ENCODE results near the gene CLSTN2. TPM values are rescaled to one million over a fixed set of nuclear protein-coding genes. Genes with fewer than 3 reads are reported as not detected.

CLSTN2 gene
- total RNA-seq, 2 donors from 2014 or later, result 3.5 to 60.3 TPM

DNA sequence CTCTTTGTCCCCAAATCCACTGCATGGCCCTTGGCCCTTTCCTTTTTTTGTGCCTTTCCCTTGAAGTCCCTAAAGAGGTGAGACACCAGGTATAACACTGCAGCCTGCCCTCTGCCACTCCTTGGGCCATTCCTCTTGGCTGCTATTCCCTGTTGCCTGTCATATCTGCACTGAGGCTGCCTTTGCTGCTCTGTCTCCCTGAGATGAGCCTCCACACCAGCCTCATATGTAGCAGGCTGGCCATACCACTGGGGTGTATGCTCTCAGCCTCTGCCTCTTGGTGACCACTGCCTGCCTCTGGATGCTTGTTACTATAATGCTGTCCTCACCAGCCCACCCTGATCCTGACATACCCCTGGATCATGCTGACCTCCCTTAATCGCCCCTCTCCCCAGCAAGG is 252.0 kb downstream of the CLSTN2 start:
- intact Hi-C loops (cut with DNase I), result no loop called here
- peaks cover 5% of the 10 kb centered on the region for H3K4me1 ChIP-seq (replicated peaks)
- no peaks in the 10 kb centered on the region for H3K27me3 ChIP-seq (replicated peaks; ENCODE audit: insufficient read depth)
- WGBS, result 91% methylated on average over 1 of the region's 1 CpG
- no peak overlapping the region for H3K27ac ChIP-seq
- H3K9me3 ChIP-seq, result no peaks in the 10 kb centered on the region
- no peak overlapping the region for H3K4me3 ChIP-seq
- no peak for DNase-seq (ENCODE audit: low spot score)
- H3K36me3 ChIP-seq, result no peaks in the 10 kb centered on the region
- TF ChIP-seq CTCF (IDR thresholded peaks at IDR 0.05) (no peak), POLR2A (IDR thresholded peaks at IDR 0.05) (no peak), POLR2AphosphoS5 (IDR thresholded peaks at IDR 0.05) (no peak)

DNA sequence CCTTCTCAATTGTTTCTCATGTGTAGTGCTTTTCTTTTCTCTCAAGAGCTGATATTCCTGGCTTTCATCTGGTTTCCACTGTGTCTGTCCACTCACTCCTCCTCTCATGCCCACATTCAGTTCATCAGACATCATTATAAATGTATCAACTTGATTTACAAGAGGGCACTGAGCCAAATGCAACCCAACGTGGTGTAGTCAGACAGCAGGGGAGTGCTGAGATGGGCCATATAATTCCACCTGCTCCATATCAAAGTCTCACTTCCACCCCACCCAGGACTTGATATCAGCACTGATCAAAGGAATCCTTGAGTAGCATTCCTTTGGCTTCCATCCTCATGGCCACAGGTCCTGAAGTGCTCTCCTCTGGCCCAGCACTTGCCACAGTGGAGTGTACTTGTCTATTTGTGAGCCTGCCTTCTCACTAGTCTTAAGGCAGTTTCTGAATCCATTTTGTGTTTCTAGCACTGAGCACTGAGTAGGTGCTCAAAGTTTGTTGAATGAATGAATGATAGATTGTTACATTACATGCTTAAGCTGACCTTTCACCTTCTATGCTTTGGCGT is 252.8 kb downstream of the CLSTN2 start:
- TF ChIP-seq POLR2AphosphoS5 (IDR thresholded peaks at IDR 0.05) (no peak), CTCF (IDR thresholded peaks at IDR 0.05) (no peak), POLR2A (IDR thresholded peaks at IDR 0.05) (no peak)
- Histone ChIP-seq H3K4me3 (no peak overlapping the region), H3K36me3 (no peaks in the 10 kb centered on the region), H3K4me1 (replicated peaks) (peaks cover 5% of the 10 kb centered on the region), H3K27me3 (replicated peaks; ENCODE audit: insufficient read depth) (no peaks in the 10 kb centered on the region), H3K27ac (no peak overlapping the region), H3K9me3 (no peaks in the 10 kb centered on the region)
- intact Hi-C loops (cut with DNase I), result no loop called here
- WGBS, result 60% methylated on average over 2 of the region's 2 CpGs
- no peak for DNase-seq (ENCODE audit: low spot score)

- Histone ChIP-seq H3K4me3 (no peak overlapping the region), H3K36me3 (no peaks in the 10 kb centered on the region), H3K4me1 (replicated peaks) (peaks cover 5% of the 10 kb centered on the region), H3K27ac (no peak overlapping the region), H3K9me3 (no peaks in the 10 kb centered on the region), H3K27me3 (replicated peaks; ENCODE audit: insufficient read depth) (no peaks in the 10 kb centered on the region)
- no peak for DNase-seq (ENCODE audit: low spot score)
- intact Hi-C loops (cut with DNase I), result no loop called here
- 45% methylated on average over 2 of the region's 2 CpGs for WGBS
- no peak for TF ChIP-seq POLR2AphosphoS5 (IDR thresholded peaks at IDR 0.05)
- no peak for TF ChIP-seq POLR2A (IDR thresholded peaks at IDR 0.05)
- TF ChIP-seq CTCF (IDR thresholded peaks at IDR 0.05), result no peak
These were observed 253.3 kb downstream of the CLSTN2 start for GRCh38 chr3:140188285-140188684.

- no peaks in the 10 kb centered on the region for H3K9me3 ChIP-seq
- no peak overlapping the region for H3K27ac ChIP-seq
- peaks cover 5% of the 10 kb centered on the region for H3K4me1 ChIP-seq (replicated peaks)
- DNase-seq (ENCODE audit: low spot score), result no peak
- H3K4me3 ChIP-seq, result no peak overlapping the region
- TF ChIP-seq POLR2AphosphoS5 (IDR thresholded peaks at IDR 0.05) (no peak), CTCF (IDR thresholded peaks at IDR 0.05) (no peak), POLR2A (IDR thresholded peaks at IDR 0.05) (no peak)
- 94% methylated on average over 3 of the region's 3 CpGs for WGBS
- no peaks in the 10 kb centered on the region for H3K36me3 ChIP-seq
- intact Hi-C loops (cut with DNase I), result no loop called here
- H3K27me3 ChIP-seq (replicated peaks; ENCODE audit: insufficient read depth), result no peaks in the 10 kb centered on the region
These were observed 254.3 kb downstream of the CLSTN2 start for GRCh38 chr3:140189267-140189666.

- no peaks in the 10 kb centered on the region for H3K36me3 ChIP-seq
- H3K9me3 ChIP-seq, result no peaks in the 10 kb centered on the region
- intact Hi-C loops (cut with DNase I), result no loop called here
- no peak overlapping the region for H3K27ac ChIP-seq
- H3K27me3 ChIP-seq (replicated peaks; ENCODE audit: insufficient read depth), result no peaks in the 10 kb centered on the region
- 84% methylated on average over 1 of the region's 1 CpG for WGBS
- TF ChIP-seq CTCF (IDR thresholded peaks at IDR 0.05) (no peak), POLR2A (IDR thresholded peaks at IDR 0.05) (no peak), POLR2AphosphoS5 (IDR thresholded peaks at IDR 0.05) (no peak)
- DNase-seq (ENCODE audit: low spot score), result no peak
- no peak overlapping the region for H3K4me3 ChIP-seq
- H3K4me1 ChIP-seq (replicated peaks), result peaks cover 5% of the 10 kb centered on the region
These were observed 255.0 kb downstream of the CLSTN2 start for GRCh38 chr3:140189976-140190375.

Data from prostate gland (tissue), 2 donors.